ENCODE data around the gene MPHOSPH10.
"Not testable (repeated sequence)": the region's sequence is repeated elsewhere in the genome, so short reads cannot be mapped to it uniquely, and the experiment has no call there.

MPHOSPH10 gene

GRCh38 chr2:71173096-71173495, 42.7 kb downstream of the MPHOSPH10 start:
- DNase-seq (ENCODE audit: low read depth, low spot score) = no peak

GRCh38 chr2:71174207-71174606, 43.8 kb downstream of the MPHOSPH10 start:
- no peak for DNase-seq (ENCODE audit: low read depth, low spot score)

GRCh38 chr2:71178836-71179235, 48.4 kb downstream of the MPHOSPH10 start:
- not testable (repeated sequence) for DNase-seq (ENCODE audit: low read depth, low spot score)

GRCh38 chr2:71181316-71181715, 50.9 kb downstream of the MPHOSPH10 start:
- DNase-seq (ENCODE audit: low read depth, low spot score) = no peak

GRCh38 chr2:71183306-71184115, 53.1 kb downstream of the MPHOSPH10 start:
- not testable (repeated sequence) for DNase-seq (ENCODE audit: low read depth, low spot score)

GRCh38 chr2:71186973-71187372, 56.5 kb downstream of the MPHOSPH10 start:
- no peak for DNase-seq (ENCODE audit: low read depth, low spot score)

GRCh38 chr2:71187589-71187988, 57.2 kb downstream of the MPHOSPH10 start:
- no peak for DNase-seq (ENCODE audit: low read depth, low spot score)

- DNase-seq (ENCODE audit: low read depth, low spot score) = no peak
These were observed 60.5 kb downstream of the MPHOSPH10 start for GRCh38 chr2:71190656-71191569.

GRCh38 chr2:71191570-71191943, 61.1 kb downstream of the MPHOSPH10 start:
- no peak for DNase-seq (ENCODE audit: low read depth, low spot score)
